KMS-11 (cell line): ENCODE data around the gene CPE.
A peak's percentile ranks its signal among the peaks of the same experiment; 100 is the strongest.

Source experiments
- H2AFZ ChIP-seq: fragments of 200-600 bp; sonication (generic); 2 replicates; pipeline ENCODE4 v1.6.1; 2016; ENCODE audit warnings: antibody characterized with exemption, mixed run types, low read depth
- H3K27ac ChIP-seq: fragments of 200-600 bp; sonication (generic); 2 replicates; pipeline ENCODE4 v1.6.1; 2016; ENCODE audit warnings: mild to moderate bottlenecking, mixed run types
- H3K27me3 ChIP-seq: fragments of 200-600 bp; sonication (generic); 2 replicates; pipeline ENCODE4 v1.6.1; 2017; ENCODE audit warnings: mild to moderate bottlenecking, low read depth, mixed run types, moderate library complexity; ENCODE audit not compliant: insufficient read depth
- H3K36me3 ChIP-seq: fragments of 200-600 bp; sonication (generic); 2 replicates; pipeline ENCODE4 v1.6.1; 2017; ENCODE audit warnings: mild to moderate bottlenecking, mixed run types; ENCODE audit not compliant: insufficient read depth
- H3K4me1 ChIP-seq: fragments of 200-600 bp; sonication (generic); 2 replicates; pipeline ENCODE4 v1.6.1; 2016; ENCODE audit warnings: mild to moderate bottlenecking, low read depth, mixed run types; ENCODE audit not compliant: poor library complexity, severe bottlenecking
- H3K4me2 ChIP-seq: fragments of 200-600 bp; sonication (generic); 2 replicates; pipeline ENCODE4 v1.7.0; 2016; ENCODE audit warnings: mild to moderate bottlenecking, mixed run types
- H3K4me3 ChIP-seq: fragments of 200-600 bp; sonication (generic); IDR thresholded peaks from 2 replicates; pipeline ENCODE4 v1.6.1; 2017; ENCODE audit warnings: low read depth, low read length, mixed read lengths; ENCODE audit not compliant: insufficient read depth
- H3K79me2 ChIP-seq: fragments of 200-600 bp; sonication (generic); 2 replicates; pipeline ENCODE4 v1.6.1; 2016; ENCODE audit warnings: low read depth, mixed run types; ENCODE audit not compliant: insufficient read depth
- H3K9ac ChIP-seq: fragments of 200-600 bp; sonication (generic); 2 replicates; pipeline ENCODE4 v1.6.1; 2016; ENCODE audit warnings: mild to moderate bottlenecking, mixed run types
- H4K20me1 ChIP-seq: fragments of 200-600 bp; sonication (generic); 2 replicates; pipeline ENCODE4 v1.6.1; 2016; ENCODE audit warnings: mild to moderate bottlenecking, mixed run types; ENCODE audit not compliant: insufficient read depth
- CTCF ChIP-seq: fragments of 200-600 bp; sonication (generic); conservative IDR thresholded peaks from 2 replicates; pipeline ENCODE4 v1.6.1; 2017; ENCODE audit warnings: low read depth, mild to moderate bottlenecking, antibody characterized with exemption, low read length, moderate library complexity, mixed read lengths

The CPE gene

GRCh38 chr4:165351359-165352130 lies 27.3 kb upstream of the CPE start:
- no peaks in the 10 kb centered on the region for H3K4me1 ChIP-seq
- H2AFZ ChIP-seq, result no peak overlapping the region
- H3K4me3 ChIP-seq, result no peak overlapping the region
- H3K36me3 ChIP-seq, result no peaks in the 10 kb centered on the region
- no peak overlapping the region for H3K9ac ChIP-seq
- H3K27ac ChIP-seq, result no peak overlapping the region
- H3K79me2 ChIP-seq, result no peaks in the 10 kb centered on the region
- no peaks in the 10 kb centered on the region for H4K20me1 ChIP-seq
- no peak for TF ChIP-seq CTCF
- no peak overlapping the region for H3K4me2 ChIP-seq
- H3K27me3 ChIP-seq, result no peaks in the 10 kb centered on the region

- no peak overlapping the region for H3K27ac ChIP-seq
- no peak overlapping the region for H3K4me2 ChIP-seq
- H3K4me3 ChIP-seq, result no peak overlapping the region
- H4K20me1 ChIP-seq, result no peaks in the 10 kb centered on the region
- no peak overlapping the region for H3K9ac ChIP-seq
- peak overlapping the region; percentile 28; the same call in 1 of the 2 replicates for H2AFZ ChIP-seq
- TF ChIP-seq CTCF, result peak; percentile 53
- no peaks in the 10 kb centered on the region for H3K36me3 ChIP-seq
- H3K79me2 ChIP-seq, result no peaks in the 10 kb centered on the region
- no peaks in the 10 kb centered on the region for H3K27me3 ChIP-seq
- H3K4me1 ChIP-seq, result no peaks in the 10 kb centered on the region
Measured at GRCh38 chr4:165355900-165356300, 22.9 kb upstream of the CPE start.

GRCh38 chr4:165359506-165359905 lies 19.3 kb upstream of the CPE start:
- H3K9ac ChIP-seq, result no peak overlapping the region
- H3K4me1 ChIP-seq, result peaks cover 3% of the 10 kb centered on the region
- H3K79me2 ChIP-seq, result no peaks in the 10 kb centered on the region
- H2AFZ ChIP-seq, result no peak overlapping the region
- H4K20me1 ChIP-seq, result no peaks in the 10 kb centered on the region
- no peaks in the 10 kb centered on the region for H3K36me3 ChIP-seq
- H3K4me2 ChIP-seq, result no peak overlapping the region
- no peaks in the 10 kb centered on the region for H3K27me3 ChIP-seq
- H3K4me3 ChIP-seq, result no peak overlapping the region
- TF ChIP-seq CTCF, result no peak
- H3K27ac ChIP-seq, result no peak overlapping the region

GRCh38 chr4:165360041-165360695 lies 18.6 kb upstream of the CPE start:
- peaks cover 6% of the 10 kb centered on the region for H3K4me1 ChIP-seq
- H2AFZ ChIP-seq, result no peak overlapping the region
- no peaks in the 10 kb centered on the region for H3K27me3 ChIP-seq
- H3K4me2 ChIP-seq, result no peak overlapping the region
- no peaks in the 10 kb centered on the region for H3K36me3 ChIP-seq
- H3K9ac ChIP-seq, result no peak overlapping the region
- no peak for TF ChIP-seq CTCF
- H3K4me3 ChIP-seq, result no peak overlapping the region
- H4K20me1 ChIP-seq, result no peaks in the 10 kb centered on the region
- no peak overlapping the region for H3K27ac ChIP-seq
- H3K79me2 ChIP-seq, result no peaks in the 10 kb centered on the region
